Epidermal melanocyte (primary cell): ENCODE measurements around the gene SELENON.

Source experiments
- DNase-seq: peaks from one replicate; pipeline ENCODE4 v3.0.0; 2011; ENCODE audit warnings: low spot score; ENCODE audit not compliant: insufficient read length

SELENON gene

DNA sequence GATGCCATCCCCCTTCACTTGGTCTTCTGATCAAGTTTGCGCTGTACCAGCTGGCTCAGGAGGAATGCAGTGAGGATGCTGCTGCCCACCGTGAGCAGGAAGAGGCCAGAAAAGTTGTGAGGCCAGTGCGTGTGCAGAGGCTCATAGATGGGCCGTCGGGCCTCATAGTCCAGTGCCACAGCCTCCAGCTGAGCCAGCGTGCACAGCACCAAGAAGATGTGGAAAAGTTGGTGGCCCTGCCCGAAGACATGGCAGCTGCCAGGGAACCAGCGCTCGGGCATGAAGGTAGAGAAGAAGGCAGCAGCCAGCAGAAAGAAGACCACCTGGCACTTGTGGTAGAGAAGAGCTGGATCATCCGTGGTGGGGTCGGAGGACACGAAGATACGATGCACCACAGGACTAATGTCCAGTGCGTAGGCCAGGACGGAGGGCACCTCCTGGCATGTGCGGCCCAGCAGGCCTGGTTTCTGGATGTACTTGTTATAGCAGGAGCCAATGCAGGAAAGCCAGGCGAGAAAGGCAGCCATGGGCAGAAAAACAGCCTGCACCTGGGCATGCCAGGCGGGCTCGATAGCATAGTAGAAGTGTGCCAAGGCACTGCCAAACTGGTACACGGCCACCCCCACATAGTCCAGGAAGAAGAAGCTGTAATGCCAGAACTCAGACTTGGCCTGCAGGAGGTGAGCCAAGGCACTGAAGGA is 62.9 kb downstream of the SELENON start:
- DNase-seq = no peak

DNA sequence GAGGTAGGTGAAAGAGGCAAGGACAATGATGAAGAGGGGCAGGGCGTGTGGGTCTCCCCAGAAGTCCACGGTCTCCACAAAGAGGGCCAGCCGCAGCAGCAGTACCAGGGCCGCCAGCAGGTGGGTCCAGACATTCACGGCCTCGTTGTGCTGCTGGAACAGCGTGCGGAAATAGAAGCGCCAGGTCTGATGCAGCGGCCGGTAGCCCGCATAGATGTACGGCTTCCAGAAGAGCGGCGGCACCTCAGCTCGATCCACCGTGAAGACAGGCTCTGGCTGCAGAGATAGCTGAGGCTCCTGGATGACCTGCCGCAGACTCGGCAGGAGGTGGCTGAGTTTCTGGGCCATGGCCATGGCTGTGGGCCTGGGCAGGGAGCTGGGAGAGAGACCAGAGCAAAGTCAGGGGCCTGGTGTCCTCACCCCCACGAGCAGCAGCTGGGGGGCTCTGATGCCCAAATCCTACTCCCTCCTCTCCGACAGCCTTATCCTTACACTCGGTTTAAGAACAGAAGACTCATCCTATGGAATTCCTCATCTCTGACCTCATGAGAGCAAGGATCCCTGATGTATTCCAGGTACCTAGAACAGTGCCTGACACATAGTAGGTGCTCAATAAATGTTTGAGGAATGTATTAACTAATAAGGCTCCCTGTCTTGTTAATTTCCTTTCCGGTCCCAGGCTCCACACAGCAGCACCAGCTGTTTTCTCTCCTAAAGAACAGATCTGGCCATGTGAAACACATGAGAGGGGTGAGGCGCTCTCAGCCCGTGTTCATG is 63.7 kb downstream of the SELENON start:
- no peak for DNase-seq

DNA sequence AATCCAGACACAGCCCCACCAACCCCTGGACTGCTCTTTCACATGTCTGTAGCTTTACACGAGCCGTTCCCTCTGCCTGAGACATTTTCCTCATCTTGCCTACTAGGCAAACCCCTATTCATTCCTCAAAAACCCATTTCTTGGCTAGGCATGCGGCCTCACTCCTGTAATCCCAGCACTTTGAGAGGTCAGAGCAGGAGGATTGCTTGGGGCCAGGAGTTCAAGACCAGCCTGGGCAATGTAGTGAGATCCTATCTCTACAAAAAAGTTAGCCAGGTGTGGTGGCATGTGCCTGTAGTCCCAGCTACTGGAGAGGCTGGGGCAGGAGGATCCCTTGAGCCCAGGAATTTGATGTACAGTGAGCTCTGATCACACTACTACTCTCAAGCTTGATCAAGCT is 64.4 kb downstream of the SELENON start:
- DNase-seq = no peak

DNA sequence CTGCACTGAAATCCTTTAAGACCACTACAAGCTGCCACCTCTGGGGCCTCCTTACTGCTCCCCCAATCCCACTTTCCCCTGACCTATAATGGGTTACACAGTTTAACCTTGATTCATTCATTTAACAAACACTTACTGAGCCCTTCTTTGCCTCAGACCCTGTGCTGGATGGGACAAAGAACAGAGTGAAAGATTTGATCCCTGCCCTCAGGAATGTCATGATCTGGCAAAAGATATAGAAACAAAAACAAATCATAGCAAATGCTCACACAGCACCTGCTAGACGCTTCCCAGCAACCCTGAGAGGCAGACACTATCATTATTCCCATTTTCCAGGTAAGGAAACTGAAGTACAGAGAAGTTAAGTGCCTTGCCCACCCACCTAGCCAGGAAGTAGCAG is 66.3 kb downstream of the SELENON start:
- no peak for DNase-seq

DNA sequence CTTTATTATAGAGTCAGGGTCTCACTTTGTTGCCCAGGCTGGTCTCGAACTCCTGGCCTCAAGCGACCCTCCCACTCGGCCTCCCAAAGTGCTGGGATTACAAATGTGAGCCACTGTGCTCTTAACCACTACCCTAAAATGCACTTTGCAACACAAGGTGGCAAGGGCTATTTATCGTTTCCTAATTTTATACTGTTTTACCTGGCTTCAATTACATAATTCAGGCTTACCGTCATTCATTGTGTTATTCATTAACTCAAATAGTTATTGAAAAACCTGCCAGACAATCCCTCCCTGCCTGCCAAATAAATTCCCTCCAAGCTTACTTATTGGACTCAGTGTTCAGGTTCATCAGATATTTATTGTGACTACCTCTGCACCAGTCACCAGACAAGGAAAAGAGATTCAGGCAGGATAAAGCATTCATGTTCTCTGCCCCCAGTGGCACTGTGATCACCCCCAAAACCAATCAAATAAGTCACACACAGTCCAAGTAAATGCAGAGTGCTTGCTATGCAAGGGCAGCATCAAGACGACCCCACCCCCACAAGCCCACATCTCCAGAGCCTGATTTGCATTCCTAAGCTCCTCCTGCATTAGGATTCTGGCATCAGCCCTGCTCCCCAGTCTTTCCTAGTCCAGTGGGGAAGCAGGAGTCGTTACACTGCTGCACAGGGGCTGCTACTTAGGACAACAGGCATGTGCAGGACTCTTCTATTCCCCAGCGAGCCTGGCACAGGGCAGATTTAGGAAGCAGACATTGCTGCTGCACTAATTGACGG is 67.4 kb downstream of the SELENON start:
- DNase-seq = no peak
